Stimulated activated CD8-positive, alpha-beta memory T cell treated with anti-CD3 and anti-CD28 coated beads, Interleukin-4, amount 100 ng/mL, for 24 hours (primary cell): Measurements from ENCODE around the gene PDZD11.
"Not testable (repeated sequence)": the region's sequence is repeated elsewhere in the genome, so short reads cannot be mapped to it uniquely, and the experiment has no call there.

ENCODE experiments used
- DNase-seq: peaks from one replicate; pipeline ENCODE4 v3.0.0-alpha.2; 2020; ENCODE audit warnings: low read depth

Gene PDZD11

DNA sequence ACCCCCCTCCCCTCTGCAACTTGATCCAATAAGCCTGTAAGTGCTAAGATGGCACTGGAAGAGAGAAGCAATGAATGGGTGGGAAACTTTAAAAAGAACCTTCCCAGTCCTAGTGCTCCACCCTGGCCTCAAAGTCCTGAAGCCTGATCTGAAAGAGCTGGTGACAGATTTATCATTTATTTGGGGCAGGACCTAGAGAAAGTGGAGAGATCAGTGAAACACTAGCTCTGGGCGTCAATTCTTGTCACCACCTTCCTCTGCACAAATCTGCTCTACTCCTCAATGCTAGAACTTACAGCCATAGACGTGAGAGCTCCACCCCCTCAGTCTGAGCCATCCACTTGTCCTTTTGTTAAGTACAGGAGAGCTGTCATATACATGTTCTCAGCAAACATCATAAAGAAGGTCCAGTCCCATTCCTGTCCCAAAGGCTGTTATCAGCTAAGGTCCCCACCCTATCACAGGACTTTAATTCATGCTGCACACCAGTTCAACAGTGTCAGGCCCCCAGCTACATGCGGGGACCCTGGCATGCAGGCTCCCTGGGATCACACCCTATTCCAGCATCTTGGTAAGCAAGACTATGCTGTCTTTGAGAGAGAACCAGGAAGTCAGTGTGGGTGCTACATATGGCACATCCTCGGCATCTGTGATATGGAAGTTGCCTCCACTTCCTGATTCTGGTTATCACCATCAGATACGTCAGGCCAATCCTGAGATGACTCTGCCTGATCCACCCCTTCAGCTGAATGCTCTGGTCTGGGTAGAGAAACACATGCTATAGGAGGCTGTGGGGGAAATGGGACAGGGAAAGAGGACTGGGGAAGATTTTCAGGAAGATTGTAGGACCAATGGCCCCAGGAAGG lies 32.1 kb downstream of the PDZD11 start:
- DNase-seq: no peak

DNA sequence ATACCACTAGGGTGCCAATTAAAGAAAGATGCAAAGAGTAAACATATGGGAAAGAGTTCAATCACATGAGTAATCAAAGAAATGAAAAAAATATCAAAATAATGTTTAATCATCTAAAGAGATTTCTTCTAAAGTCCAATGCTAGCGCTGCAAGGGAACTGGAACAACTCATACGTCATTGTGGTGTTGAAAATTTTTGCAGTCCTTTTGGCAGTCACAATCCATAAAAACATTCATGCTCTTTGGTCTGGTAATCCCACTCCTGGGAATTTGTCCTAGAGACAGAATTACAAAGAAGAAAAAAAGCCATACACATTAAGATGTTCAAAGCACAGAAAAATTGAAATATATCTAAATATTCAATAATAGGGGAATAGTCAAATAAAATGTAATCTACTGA lies 34.3 kb downstream of the PDZD11 start:
- DNase-seq: no peak

DNA sequence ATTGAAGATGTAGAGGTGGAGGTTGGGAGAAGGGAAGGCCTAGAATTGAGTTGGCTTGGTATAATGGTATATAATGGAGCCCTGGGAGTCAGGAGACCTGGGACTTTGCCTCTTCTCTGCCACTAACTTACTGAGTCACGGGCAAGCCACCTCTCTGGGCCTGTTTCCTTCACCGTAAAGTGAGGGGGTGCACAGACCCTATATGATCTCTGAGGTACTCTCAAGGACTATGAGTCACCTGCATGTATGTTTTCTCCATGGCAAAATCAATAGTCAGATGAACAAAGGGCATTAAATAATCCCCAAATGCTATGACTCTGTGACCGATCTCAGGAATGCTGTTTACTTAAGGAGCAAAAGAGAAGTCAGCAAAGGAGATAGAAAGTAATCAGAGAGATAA lies 34.8 kb downstream of the PDZD11 start:
- no peak for DNase-seq

DNA sequence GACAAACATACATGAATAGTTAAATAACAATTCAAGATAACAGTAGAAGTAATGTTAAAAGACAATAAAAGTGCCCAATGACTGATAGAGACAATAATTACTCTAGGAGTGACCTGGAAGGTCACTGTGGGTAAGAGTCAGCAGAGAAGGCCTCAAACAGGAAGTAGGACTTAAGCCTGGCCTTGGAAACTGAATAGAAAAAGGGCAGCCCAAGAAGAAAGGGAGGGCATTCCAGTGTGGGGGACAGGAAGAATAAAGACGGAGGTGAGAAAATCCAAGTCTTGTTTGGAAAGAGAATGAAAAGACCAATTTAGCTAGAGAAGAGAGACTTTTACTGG lies 35.7 kb downstream of the PDZD11 start:
- DNase-seq: no peak

DNA sequence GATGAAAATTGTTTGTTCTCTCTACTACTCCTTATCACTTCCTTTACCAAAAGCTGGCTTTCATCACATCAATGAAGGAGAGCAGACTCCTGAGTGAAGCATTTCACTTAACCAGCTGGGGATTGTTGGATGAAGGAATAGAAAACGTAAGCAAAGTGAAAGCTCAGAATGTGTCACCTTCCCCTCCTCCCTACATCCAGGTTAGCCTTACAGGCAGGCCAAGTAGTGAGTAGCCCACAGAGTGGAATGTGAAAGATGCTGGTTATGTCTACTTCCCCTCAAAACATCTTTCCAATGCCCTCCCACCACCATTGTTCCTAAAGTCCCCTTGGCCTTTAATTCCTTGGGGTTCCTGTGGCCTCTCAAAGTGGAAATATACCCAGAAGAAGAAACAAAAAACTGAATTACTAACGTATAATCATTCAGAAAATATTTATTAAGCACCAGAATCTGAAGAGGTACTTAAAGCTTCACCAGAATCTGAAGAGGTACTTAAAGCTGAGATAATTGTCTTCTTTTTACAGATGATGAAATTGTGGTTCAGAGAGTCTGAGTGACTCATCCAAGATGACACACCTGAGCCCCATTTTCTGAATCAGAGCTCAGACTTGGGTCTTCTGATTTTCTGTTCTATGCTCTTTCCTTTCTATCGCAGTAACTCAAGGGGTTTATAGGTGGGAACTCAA lies 36.2 kb downstream of the PDZD11 start:
- no peak for DNase-seq

DNA sequence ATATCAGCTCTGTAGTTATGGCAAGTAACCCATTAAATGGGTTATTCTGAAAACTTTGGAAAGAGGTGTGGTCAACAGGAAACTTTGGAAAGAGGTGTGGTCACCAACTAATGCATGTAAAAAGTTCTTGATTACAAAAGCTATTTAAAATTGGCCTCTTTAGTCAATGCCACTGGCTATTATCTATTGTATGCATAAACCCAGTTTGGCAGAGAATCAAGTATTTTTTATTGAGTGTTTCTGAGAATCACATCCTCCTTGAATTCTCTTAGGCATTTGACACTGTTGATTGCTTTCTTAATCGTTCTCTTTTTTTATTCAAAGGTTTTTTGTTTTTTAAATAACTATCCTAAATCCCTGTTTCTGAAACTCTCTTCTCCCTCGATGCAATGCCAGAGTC lies 37.2 kb downstream of the PDZD11 start:
- no peak for DNase-seq

DNA sequence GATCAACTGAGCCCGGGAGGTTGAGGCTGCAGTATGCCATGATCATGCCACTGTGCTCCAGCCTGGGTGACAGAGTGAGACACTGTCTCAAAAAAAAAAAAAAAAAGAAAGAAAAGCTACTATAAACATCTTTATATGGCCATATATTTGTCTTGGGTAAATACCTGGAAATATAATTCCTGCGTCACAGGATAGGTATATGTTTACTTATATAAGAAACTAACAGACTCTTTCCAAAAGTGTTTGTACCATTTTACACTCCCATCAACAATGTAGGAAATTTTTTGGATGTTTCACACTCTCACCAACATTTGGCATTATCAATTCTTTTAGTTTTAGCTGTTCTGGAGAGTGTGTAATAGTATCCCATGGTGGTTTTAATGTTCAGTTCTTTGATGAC lies 42.5 kb downstream of the PDZD11 start:
- DNase-seq: no peak

DNA sequence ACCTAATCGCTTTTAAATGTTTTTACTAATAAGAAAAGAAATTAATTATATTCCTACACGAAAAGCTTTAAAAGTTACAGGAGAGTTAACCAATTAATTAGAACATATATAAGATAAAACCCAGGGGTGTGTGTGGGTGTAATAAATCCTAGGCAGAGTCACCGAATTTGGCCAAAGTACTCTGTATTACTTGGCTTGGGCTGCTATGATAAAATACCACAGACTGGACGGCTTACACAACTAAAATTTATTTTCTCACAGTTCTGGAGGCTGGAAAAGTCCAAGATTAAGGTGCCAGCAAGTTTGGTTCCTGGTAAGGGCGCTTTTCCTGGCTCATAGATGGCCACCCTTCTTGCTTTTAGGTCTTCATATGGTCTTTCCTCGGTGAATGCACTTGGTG lies 44.8 kb downstream of the PDZD11 start:
- no peak for DNase-seq

DNA sequence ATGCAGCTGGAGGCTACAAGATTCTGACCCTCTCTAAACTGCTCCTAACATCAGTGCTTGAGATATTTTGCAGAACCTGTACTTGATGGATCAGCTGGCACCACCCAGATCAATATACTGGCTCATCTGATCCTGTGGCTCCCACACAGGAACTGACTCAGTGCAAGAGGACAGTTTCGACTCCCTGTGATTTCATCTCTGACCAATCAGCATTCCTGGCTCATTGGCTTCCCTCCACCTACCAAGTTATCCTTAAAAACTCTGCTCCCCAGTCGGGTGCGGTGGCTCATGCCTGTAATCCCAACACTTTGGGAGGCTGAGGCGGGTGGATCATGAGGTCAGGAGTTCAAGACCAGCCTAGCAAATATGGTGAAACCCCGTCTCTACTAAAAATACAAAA lies 46.1 kb downstream of the PDZD11 start:
- DNase-seq: not testable (repeated sequence)

DNA sequence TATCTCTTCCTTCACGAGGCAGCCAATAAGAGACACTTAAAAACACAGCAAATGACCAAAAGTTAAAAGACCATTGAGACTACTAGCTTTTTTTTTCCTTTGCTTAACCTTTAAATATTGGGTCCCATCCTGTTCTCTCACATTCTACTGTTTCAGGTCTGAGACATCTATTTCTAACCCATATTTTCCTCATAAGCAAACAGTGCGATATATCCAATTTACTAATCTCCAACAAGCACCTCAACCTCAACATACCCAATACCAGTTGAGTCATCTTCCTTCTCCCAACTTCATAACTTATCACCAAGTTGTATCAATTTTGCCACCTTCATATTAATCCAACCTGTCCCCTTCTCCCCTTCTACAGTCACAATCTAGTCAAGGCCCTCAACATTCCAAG lies 48.2 kb downstream of the PDZD11 start:
- DNase-seq: no peak

DNA sequence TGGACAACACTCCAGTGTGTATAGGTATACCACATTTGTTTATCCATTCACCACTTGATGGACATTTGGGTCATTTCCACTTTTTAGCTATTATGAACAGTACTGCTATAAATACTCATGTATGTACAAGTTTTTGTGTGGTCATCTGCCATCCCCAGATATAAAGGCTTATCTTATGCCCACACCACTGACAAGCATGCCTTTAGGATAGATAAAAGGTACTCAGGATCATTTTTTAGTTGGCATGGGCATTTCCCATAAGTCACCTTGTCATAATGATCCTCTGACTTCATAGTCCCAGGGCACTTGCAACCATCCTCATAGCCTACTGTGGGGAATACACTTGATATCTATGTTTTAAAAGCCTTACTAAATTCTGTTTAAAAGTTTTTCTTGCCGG lies 49.0 kb downstream of the PDZD11 start:
- no peak for DNase-seq
